Right ventricle myocardium inferior (tissue), 1 donor: Measurements from ENCODE around the gene ZNF536. TPM values are rescaled to one million over a fixed set of nuclear protein-coding genes. Genes with fewer than 3 reads are reported as not detected.
A peak's percentile ranks its signal among the peaks of the same experiment; 100 is the strongest.

ENCODE experiments used
- ATAC-seq: fragments of 200-7000 bp; cut with Tn5 transposase; one replicate; pipeline ENCODE4 v1.9.1; 2020; ENCODE audit warnings: mild to moderate bottlenecking, moderate library complexity
- DNase-seq: peaks from one replicate; pipeline ENCODE4 v3.0.0; 2021; ENCODE audit errors: missing footprints
- intact Hi-C: fragments of 100-400 bp; cut with DNase I; formaldehyde crosslinking; loops from one replicate; pipeline ENCODE4 v1.11.0; 2022
- total RNA-seq: library from RNA; stranded (reverse); fragmentation: NEBNext Ultra II Directional; extraction: Animal tissue kit (Norgen Biotek cat#: 25700); gene quantifications from one replicate; pipeline ENCODE4 v1.2.1, GENCODE V29; 2021
- donor health status: DM: no; HTN: yes; CAD: no; lungs with severe emphysema.

The ZNF536 gene
- total RNA-seq, 1 donor from 2014 or later, result 2.2 TPM

DNA sequence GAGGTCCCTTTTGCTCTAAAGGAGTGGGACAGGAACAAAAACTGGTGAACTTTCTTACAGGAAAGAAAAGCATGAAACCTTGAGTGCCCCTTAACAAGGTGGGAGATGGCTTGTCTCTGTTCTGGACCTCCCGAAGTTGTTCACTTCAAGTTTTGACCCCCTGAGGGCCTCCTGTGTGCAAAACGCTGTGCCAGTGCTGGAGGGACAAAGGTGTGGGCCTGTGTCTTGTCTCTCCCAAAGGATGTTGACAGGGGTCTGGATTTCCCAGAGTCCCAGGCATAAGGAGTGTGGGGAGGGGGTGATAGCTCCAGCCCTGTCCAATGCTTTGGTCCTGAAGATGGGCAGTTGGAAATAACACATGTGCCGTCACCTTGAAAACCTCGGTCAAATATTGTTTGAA is 6.5 kb downstream of the ZNF536 start:
- intact Hi-C loops, result no loop called here
- DNase-seq (no peak), ATAC-seq (no peak)

- intact Hi-C loops, result no loop called here
- no peak for ATAC-seq
- DNase-seq, result peak; percentile 66
Observed at GRCh38 chr19:30379841-30380610, 7.8 kb downstream of the ZNF536 start.

DNA sequence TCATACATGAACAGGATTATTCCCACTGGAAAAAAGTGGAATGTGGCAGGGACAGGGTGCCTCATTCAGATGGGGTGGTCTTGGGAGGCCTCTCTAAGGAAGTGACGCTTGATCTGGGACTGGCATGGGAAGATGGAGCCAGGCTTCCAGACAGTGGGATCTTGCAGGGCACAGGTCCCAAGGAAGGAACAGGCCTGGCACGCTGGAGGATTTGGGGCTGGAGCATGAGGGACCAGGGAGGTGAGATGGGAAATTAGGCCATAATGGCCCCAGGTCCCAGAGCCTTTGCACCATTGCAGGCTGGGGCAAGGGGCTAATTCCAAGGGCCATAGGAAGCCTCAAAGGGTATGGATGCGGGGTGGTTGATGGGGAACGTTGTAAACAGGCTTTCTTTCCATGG is 9.2 kb downstream of the ZNF536 start:
- DNase-seq, result no peak
- intact Hi-C loops, result no loop called here
- no peak for ATAC-seq

GRCh38 chr19:30385174-30385573 is 13.0 kb downstream of the ZNF536 start:
- no peak for DNase-seq
- no peak for ATAC-seq
- intact Hi-C loops, result loop anchor here (5.0 kb wide), 1 partner anchor 58 kb away; no protein-coding TSS in a partner anchor

GRCh38 chr19:30385666-30386065 is 13.5 kb downstream of the ZNF536 start:
- ATAC-seq, result no peak
- intact Hi-C loops, result loop anchor here (5.0 kb wide), 1 partner anchor 58 kb away; no protein-coding TSS in a partner anchor
- no peak for DNase-seq

- intact Hi-C loops, result loop anchor here (5.0 kb wide), 1 partner anchor 59 kb away; no protein-coding TSS in a partner anchor
- ATAC-seq (no peak), DNase-seq (no peak)
Observed at GRCh38 chr19:30386551-30387143, 14.5 kb downstream of the ZNF536 start.

DNA sequence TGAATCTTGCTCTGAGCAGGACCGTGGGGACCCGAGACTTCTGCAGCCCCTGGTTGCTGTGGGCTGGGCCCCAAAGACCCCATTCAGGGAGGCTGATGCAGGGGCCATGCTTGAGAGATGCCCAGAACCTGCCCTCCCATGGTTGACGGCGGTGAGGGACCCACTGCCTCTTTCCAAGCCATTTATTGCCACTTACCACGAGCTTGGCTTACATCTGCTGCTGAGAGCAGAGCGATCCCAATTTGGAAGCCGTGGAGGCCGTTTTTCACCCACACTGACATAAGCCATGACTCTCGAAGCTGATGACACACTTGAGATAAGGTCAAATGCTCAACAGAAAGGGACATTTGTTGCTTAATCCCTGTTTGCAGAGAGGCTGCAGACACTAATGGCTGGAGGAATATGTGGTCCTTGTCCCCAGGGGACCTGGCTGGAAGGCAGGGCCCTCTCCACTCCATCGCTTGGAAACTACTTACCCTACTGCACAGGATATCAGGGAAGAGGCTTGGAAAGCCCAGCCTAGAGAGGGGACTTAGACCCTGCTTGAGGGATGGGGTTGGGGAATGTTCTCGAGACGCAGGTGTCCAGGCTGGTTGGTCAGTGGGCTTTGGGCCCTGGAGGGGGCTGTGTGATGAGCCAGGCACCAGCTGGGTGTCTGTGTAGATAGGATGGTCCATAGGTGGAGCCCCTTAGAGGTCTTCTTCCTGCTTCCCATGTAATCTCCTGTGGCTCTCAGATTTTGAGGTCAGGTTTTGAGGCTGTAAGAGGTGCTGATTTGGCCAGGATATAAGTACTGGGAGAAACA is 15.3 kb downstream of the ZNF536 start:
- peak; percentile 91 for ATAC-seq
- no peak for DNase-seq
- intact Hi-C loops, result loop anchor here (5.0 kb wide), 1 partner anchor 60 kb away; no protein-coding TSS in a partner anchor

GRCh38 chr19:30388327-30388726 is 16.1 kb downstream of the ZNF536 start:
- intact Hi-C loops, result loop anchor here (5.0 kb wide), 1 partner anchor 61 kb away; no protein-coding TSS in a partner anchor
- ATAC-seq (no peak), DNase-seq (no peak)

GRCh38 chr19:30388819-30389218 is 16.6 kb downstream of the ZNF536 start:
- no peak for ATAC-seq
- intact Hi-C loops, result loop anchor here (5.0 kb wide), 1 partner anchor 62 kb away; no protein-coding TSS in a partner anchor
- DNase-seq, result no peak

DNA sequence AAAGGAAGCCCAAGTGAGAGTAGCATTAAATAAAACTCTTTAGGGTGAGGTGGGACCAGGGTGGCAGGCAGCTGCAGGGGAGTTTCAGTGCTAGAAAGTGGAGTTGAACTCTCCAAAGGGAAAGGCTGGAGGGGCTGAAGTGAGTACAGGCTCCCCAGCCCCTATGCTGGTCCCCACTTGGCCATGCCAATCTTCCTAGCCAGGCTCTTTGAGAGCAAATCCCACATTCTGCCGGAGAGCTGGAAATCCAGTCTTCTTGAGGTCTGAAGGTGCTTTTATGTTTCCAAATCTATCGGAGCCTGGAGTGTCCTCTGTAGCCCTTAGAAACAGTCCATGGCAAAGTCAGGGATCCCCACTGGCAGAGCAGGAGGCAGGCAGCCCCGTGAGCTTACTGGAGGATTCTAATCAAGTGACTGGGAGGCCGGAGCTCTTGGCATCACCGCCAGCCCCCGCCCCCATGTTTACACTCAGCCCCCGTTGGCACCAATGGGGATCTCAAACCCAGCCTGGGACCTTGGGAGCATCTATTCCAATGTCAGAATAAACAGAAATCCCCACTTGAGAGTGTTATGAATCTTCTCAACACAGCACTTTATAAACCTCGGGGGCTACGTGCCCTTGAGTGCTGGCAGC is 18.3 kb downstream of the ZNF536 start:
- intact Hi-C loops, result no loop called here
- no peak for DNase-seq
- ATAC-seq, result no peak

DNA sequence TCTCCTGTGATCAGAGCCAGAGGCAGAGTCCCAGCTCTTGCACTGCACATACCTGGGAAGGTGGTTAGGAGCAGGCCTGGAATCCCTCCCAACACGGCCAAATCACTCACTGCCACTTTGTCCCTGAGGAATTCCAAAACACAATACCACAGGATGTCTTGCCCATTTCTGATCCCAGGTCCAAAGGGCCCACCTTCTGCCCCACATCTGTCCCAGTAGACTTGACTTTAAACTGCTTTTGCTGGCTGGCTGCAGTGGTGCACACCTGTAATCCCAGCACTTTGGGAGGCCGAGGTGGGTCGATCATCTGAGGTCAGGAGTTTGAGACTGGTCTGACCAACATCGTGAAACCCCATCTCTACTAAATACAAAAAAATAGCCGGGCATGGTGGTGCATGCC is 18.9 kb downstream of the ZNF536 start:
- ATAC-seq, result no peak
- no peak for DNase-seq

GRCh38 chr19:30391554-30392551 is 19.7 kb downstream of the ZNF536 start:
- no peak for DNase-seq

More for the DNA sequence above, 18.9 kb downstream of the ZNF536 start:
- intact Hi-C loops, result no loop called here

GRCh38 chr19:30393046-30393445 is 20.9 kb downstream of the ZNF536 start:
- ATAC-seq, result no peak
- intact Hi-C loops, result no loop called here

More at GRCh38 chr19:30391554-30392551, 19.7 kb downstream of the ZNF536 start:
- ATAC-seq, result no peak
- intact Hi-C loops, result no loop called here

GRCh38 chr19:30393729-30394480 is 21.7 kb downstream of the ZNF536 start:
- no peak for DNase-seq
- intact Hi-C loops, result no loop called here
- no peak for ATAC-seq

More at GRCh38 chr19:30393046-30393445, 20.9 kb downstream of the ZNF536 start:
- no peak for DNase-seq

GRCh38 chr19:30394481-30395151 is 22.4 kb downstream of the ZNF536 start:
- no peak for DNase-seq
- no peak for ATAC-seq
- intact Hi-C loops, result no loop called here

DNA sequence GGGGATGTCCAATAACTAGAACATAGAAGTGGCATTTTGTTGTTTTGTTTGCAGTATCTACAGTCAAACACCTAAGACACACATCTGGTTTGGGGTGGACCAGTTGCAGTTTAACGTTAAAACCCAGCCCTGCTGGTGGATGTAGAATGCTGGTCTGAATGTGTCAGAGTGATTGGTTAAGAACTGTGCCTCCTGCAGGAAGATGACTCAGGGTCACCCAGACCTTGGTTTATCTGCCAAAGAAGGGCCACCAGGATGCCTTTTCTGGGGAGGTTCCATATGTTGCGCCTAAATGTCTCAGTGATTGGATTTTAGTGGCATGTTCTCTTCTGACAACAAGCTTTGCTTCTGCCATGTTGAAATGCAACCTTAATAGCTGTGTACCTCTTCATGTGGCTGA is 23.1 kb downstream of the ZNF536 start:
- no peak for DNase-seq
- intact Hi-C loops, result no loop called here
- ATAC-seq, result no peak
